PC-9 (cell line): ENCODE data around the gene SOX15. TPM values are rescaled to one million over a fixed set of nuclear protein-coding genes. Genes with fewer than 3 reads are reported as not detected.

Experiments used
- BruUV-seq: library from RNA; stranded (reverse); fragments of 400-500 nt; replicated peaks from 2 replicates; lab custom pipeline; 2021; lab: Mats Ljungman, UMichigan
- CTCF ChIA-PET: fragments of 300-600 bp; sonication (Branson Sonifier 250); formaldehyde crosslinking; loops from one replicate; lab custom pipeline; 2022; ENCODE audit warnings: antibody characterized with exemption; lab: Charles Lee
- POLR2A ChIA-PET: fragments of 300-600 bp; sonication (Branson Sonifier 250); formaldehyde crosslinking; loops from one replicate; lab custom pipeline; 2022; ENCODE audit warnings: antibody characterized with exemption; ENCODE audit not compliant: unreplicated experiment; lab: Charles Lee
- DNase-seq, 2 experiments: peaks; one replicate each; pipeline versions ENCODE4 v3.0.0 to v3.0.0-alpha.2; 2015 to 2022; ENCODE audit warnings: mixed read lengths in 1 of 2
- H2AFZ ChIP-seq: fragments of 200-600 bp; sonication (generic); 2 replicates; pipeline ENCODE4 v1.8.1; 2017; ENCODE audit warnings: antibody characterized with exemption
- H3F3A ChIP-seq: fragments of 200-600 bp; sonication (generic); 2 replicates; pipeline ENCODE4 v1.8.1; 2017; ENCODE audit warnings: antibody characterized with exemption, mild to moderate bottlenecking, low read depth; ENCODE audit not compliant: insufficient read depth
- H3K27ac ChIP-seq: fragments of 200-600 bp; sonication (generic); 2 replicates; pipeline ENCODE4 v1.6.1; 2016; ENCODE audit warnings: mixed run types
- H3K27me3 ChIP-seq: fragments of 200-600 bp; sonication (generic); 2 replicates; pipeline ENCODE4 v1.6.1; 2016; ENCODE audit warnings: low read depth, mixed run types; ENCODE audit not compliant: insufficient read depth
- H3K36me3 ChIP-seq: fragments of 200-600 bp; sonication (generic); 2 replicates; pipeline ENCODE4 v1.6.1; 2016; ENCODE audit warnings: low read depth, mixed run types
- H3K4me1 ChIP-seq: fragments of 200-600 bp; sonication (generic); replicated peaks from 2 replicates; pipeline ENCODE4 v1.6.1; 2016; ENCODE audit warnings: mixed run types; ENCODE audit not compliant: insufficient read depth
- H3K4me2 ChIP-seq: fragments of 200-600 bp; sonication (generic); 2 replicates; pipeline ENCODE4 v1.6.1; 2017; ENCODE audit warnings: mixed run types
- H3K4me3 ChIP-seq: fragments of 200-600 bp; sonication (generic); 2 replicates; pipeline ENCODE4 v1.6.1; 2016; ENCODE audit warnings: mixed run types
- H3K79me2 ChIP-seq: fragments of 200-600 bp; sonication (generic); 2 replicates; pipeline ENCODE4 v1.6.1; 2017; ENCODE audit warnings: low read depth, mixed run types
- H3K9me2 ChIP-seq: fragments of 200-600 bp; sonication (generic); 2 replicates; pipeline ENCODE4 v1.8.1; 2017; ENCODE audit warnings: mild to moderate bottlenecking; ENCODE audit not compliant: insufficient read depth
- H3K9me3 ChIP-seq: fragments of 200-600 bp; sonication (generic); 2 replicates; pipeline ENCODE4 v1.8.1; 2016; ENCODE audit warnings: low read depth; ENCODE audit not compliant: insufficient read depth
- H4K20me1 ChIP-seq: fragments of 200-600 bp; sonication (generic); 2 replicates; pipeline ENCODE4 v1.8.1; 2017; ENCODE audit not compliant: insufficient read depth
- EZH2 ChIP-seq: fragments of 200-600 bp; sonication (generic); IDR thresholded peaks from 2 replicates; pipeline ENCODE4 v1.8.0; 2017; ENCODE audit warnings: antibody characterized with exemption, low read depth
- intact Hi-C: fragments of 100-400 bp; cut with micrococcal nuclease; formaldehyde crosslinking; loops from one replicate; pipeline ENCODE4 v1.10.0; 2022; ENCODE audit not compliant: unreplicated experiment
- total RNA-seq: library from RNA; stranded (reverse); gene quantifications from 2 replicates; pipeline ENCODE4 v1.2.3, GENCODE V29; 2021
- TF ChIP-seq, protein P1 (sequence below): fragments of 200-600 bp; sonication (generic); conservative IDR thresholded peaks from 2 replicates; pipeline ENCODE4 v1.6.1; 2017; ENCODE audit warnings: mixed run types, antibody characterized with exemption, mild to moderate bottlenecking, moderate library complexity

Gene SOX15
- total RNA-seq, 1 experiment from 2014 or later: 124 TPM

DNA sequence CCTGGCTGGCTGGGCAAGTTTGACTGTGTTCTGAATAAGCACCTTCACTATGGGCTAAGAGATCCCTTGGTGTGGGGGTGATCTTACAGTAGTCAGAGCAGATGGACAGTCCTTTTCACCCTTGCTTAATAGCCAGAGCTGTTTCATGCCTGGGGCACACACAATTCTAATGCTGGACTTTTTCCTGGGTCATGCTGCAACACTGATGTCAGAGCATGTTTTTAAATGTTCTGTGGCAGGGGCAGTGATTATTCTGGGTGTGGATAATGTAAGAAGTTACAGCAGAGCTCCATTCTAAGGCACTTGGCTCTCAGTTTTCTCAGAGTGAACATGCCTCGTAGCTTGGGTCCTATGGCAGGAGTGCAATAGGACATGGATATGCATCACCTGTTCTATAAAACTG lies 14.4 kb downstream of the SOX15 start:
- TF ChIP-seq, protein P1, sequence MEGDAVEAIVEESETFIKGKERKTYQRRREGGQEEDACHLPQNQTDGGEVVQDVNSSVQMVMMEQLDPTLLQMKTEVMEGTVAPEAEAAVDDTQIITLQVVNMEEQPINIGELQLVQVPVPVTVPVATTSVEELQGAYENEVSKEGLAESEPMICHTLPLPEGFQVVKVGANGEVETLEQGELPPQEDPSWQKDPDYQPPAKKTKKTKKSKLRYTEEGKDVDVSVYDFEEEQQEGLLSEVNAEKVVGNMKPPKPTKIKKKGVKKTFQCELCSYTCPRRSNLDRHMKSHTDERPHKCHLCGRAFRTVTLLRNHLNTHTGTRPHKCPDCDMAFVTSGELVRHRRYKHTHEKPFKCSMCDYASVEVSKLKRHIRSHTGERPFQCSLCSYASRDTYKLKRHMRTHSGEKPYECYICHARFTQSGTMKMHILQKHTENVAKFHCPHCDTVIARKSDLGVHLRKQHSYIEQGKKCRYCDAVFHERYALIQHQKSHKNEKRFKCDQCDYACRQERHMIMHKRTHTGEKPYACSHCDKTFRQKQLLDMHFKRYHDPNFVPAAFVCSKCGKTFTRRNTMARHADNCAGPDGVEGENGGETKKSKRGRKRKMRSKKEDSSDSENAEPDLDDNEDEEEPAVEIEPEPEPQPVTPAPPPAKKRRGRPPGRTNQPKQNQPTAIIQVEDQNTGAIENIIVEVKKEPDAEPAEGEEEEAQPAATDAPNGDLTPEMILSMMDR: no peak
- TF ChIP-seq EZH2: no peak
- Histone ChIP-seq H3K9me3 (no peaks in the 10 kb centered on the region), H3K36me3 (peaks cover 35% of the 10 kb centered on the region), H3K4me2 (peak overlapping the region; percentile 93), H4K20me1 (peaks cover 54% of the 10 kb centered on the region), H3K4me1 (peaks cover 55% of the 10 kb centered on the region), H3K79me2 (peaks cover 58% of the 10 kb centered on the region), H3K27me3 (no peaks in the 10 kb centered on the region), H3K27ac (peak overlapping the region; percentile 59), H3K9me2 (no peaks in the 10 kb centered on the region), H2AFZ (no peak overlapping the region), H3F3A (peaks cover 73% of the 10 kb centered on the region), H3K4me3 (peak overlapping the region; percentile 91; the same call in 1 of the 2 replicates)
- POLR2A ChIA-PET: interaction anchor here (0.6 to 0.7 kb wide), 2 partner anchors 99 to 519 kb away, joined by 3 to 6 read pairs; no protein-coding TSS in a partner anchor
- intact Hi-C loops: no loop called here
- BruUV-seq: no TSS peak
- CTCF ChIA-PET: no interaction called here
- DNase-seq: no peak

DNA sequence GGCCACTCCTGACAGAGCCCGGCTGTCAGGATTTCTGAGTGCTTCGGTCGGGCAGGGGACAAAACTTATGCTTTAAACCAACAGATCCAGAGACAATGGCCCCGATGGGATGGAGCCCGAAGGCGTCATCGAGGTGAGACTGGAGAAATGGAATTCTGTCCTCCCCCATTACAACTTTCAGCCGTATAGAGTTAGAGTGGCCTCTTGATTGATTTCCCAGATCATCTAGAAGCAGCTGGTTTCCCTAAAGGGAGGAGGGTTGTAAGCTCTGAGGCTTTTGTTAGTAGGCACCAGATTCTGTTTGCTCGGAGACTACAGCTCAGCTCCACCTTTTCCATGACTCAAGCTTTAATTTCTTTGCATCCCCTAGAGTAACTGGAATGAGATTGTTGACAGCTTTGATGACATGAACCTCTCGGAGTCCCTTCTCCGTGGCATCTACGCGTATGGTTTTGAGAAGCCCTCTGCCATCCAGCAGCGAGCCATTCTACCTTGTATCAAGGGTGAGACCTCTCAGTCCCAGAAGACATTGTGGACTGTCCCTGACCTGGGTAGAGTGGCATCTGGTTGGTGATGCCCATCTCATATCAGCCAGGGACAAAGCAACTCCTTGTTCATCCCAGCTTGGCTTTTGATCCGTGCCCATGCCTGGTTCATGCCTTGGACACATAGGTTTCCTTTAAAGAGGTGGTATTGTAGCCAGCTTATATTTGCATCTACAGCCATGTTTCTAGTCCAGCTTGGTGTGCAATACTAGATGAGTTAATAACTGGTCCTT lies 15.5 kb downstream of the SOX15 start:
- Histone ChIP-seq H3K79me2 (peaks cover 51% of the 10 kb centered on the region), H4K20me1 (peaks cover 54% of the 10 kb centered on the region), H3K9me2 (no peaks in the 10 kb centered on the region), H3F3A (peaks cover 65% of the 10 kb centered on the region), H3K27me3 (no peaks in the 10 kb centered on the region), H2AFZ (no peak overlapping the region), H3K36me3 (peaks cover 35% of the 10 kb centered on the region), H3K4me1 (peaks cover 45% of the 10 kb centered on the region), H3K4me2 (peak overlapping the region; percentile 93), H3K27ac (peak overlapping the region; percentile 90), H3K9me3 (no peaks in the 10 kb centered on the region), H3K4me3 (peak overlapping the region; percentile 91)
- TF ChIP-seq, protein P1: no peak
- intact Hi-C loops: loop anchor here (5.0 kb wide), 1 partner anchor 172 kb away; the partner anchor contains the start of gene TMEM256
- BruUV-seq: TSS peak; percentile 28
- ChIA-PET CTCF (interaction anchor here (0.6 to 0.7 kb wide), 2 partner anchors 16 to 311 kb away, joined by 3 to 13 read pairs; no protein-coding TSS in a partner anchor), POLR2A (interaction anchor here (0.6 to 1.0 kb wide), 4 partner anchors 9 to 311 kb away, joined by 4 to 33 read pairs (median 8); partner anchors contain the start of gene MPDU1)
- no peak for DNase-seq

DNA sequence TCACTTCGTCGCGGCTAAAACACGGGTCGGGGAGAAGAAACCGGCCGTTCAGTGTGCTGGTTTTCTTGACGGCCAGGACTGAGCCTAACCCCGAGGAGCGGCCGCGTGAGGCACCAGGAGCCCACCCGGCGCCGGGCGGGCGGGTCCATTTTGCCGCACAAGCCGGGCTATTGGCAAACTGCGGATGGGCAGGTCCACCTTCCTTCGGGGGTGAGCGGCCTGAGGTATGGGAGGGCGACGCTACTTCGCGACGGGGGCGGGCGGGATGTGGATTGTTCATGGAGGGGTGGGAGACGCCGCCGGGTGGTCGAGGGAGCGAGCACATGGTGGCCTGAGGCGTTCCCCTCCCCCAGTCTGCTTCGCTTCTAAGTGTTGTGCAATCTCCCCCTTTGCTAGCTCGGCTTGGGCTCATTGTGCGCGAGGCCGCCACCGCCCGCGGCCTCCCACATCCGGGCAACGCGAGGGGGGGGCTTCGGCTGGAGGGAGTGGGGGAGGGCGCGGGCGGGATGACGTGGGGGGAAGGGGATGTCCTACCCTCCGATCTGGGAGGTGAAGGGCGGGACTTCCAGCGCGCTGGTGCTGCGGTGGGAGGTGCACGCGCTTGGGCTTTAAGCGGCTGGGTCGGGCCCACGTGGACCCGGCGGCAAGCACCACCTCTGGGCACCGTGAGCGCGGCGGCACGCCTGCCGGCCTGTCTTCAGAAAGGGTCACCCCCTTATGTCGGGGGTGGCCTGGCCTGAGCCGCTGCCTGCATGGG lies 16.4 kb downstream of the SOX15 start:
- no peaks in the 10 kb centered on the region for H3K9me3 ChIP-seq
- peaks cover 35% of the 10 kb centered on the region for H3K36me3 ChIP-seq
- ChIA-PET POLR2A (interaction anchor here (0.6 to 1.0 kb wide), 3 partner anchors 10 to 184 kb away, joined by 6 to 11 read pairs (median 10); partner anchors contain the start of gene MPDU1), CTCF (interaction anchor here (0.7 kb wide), 1 partner anchor 310 kb away, joined by 3 read pairs; no protein-coding TSS in a partner anchor)
- H3K4me2 ChIP-seq: peak overlapping the region; percentile 93
- H3K9me2 ChIP-seq: no peaks in the 10 kb centered on the region
- peaks cover 39% of the 10 kb centered on the region for H3K4me1 ChIP-seq
- H3K79me2 ChIP-seq: peaks cover 51% of the 10 kb centered on the region
- BruUV-seq: no TSS peak
- H3K27me3 ChIP-seq: no peaks in the 10 kb centered on the region
- H3K4me3 ChIP-seq: peak overlapping the region; percentile 91
- H3F3A ChIP-seq: peaks cover 59% of the 10 kb centered on the region
- no peak for TF ChIP-seq EZH2
- TF ChIP-seq, protein P1: no peak
- intact Hi-C loops: loop anchor here (2.0 to 5.0 kb wide), 3 partner anchors 13 to 171 kb away; partner anchors contain the start of genes FXR2 and TMEM256
- DNase-seq: peak; percentile 50 to 83
- peak overlapping the region; percentile 90 for H3K27ac ChIP-seq
- H2AFZ ChIP-seq: no peak overlapping the region
- H4K20me1 ChIP-seq: peaks cover 49% of the 10 kb centered on the region
